Fibroblast of skin of scalp (primary cell): ENCODE measurements around the gene RHD.
"Not testable (repeated sequence)": the region's sequence is repeated elsewhere in the genome, so short reads cannot be mapped to it uniquely, and the experiment has no call there.

Experiments
- DNase-seq: peaks from one replicate; pipeline ENCODE4 v3.0.0-alpha.2; 2013

RHD gene

DNA sequence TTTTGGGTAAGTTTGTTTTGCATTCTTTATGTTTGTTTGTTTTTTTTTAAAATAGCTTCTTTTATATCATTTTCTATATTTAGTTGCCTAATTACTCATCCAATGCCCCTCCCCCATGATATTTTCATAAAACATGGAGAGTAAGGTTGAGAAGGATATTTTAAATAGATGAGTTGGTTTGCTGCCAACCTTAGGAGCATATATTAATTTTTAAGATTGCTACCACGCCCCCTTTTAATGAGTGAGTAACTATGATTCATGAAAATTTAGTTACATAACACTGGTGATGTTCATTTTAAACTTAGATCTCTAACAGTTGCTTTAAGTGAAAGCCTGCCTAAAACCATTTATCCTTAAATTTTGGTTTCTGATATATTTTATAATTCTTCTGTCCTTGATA is 84.5 kb downstream of the RHD start:
- DNase-seq, result peak; percentile 54

DNA sequence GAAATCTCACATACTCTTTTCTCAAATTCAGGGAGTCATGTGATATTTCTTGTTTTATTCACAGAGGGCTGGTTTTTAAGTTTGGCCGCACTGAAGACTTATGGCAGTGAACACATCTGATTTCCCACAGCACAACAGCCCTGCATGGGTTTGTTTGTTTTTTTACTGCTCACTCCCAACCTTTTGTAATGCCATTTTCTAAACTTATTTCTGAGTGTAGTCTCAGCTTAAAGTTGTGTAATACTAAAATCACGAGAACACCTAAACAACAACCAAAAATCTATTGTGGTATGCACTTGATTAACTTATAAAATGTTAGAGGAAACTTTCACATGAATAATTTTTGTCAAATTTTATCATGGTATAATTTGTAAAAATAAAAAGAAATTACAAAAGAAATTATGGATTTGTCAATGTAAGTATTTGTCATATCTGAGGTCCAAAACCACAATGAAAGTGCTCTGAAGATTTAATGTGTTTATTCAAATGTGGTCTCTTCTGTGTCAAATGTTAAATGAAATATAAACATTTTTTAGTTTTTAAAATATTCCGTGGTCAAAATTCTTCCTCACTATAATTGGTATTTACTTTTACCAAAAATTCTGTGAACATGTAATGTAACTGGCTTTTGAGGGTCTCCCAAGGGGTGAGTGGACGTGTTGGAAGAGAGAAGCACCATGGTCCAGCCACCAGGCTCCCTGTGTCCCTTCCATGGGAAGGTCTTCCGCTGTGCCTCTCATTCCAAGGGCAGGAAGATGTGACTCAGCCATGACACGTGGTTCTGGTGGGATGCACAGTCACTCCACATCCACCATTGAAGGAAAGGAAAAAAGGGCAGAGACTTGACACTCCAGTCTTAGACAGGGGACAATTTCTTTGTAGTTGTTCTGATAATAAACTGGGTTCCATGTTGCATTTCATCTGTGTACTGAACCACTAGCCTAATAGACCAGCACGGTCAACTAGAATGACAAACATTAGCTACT is 88.6 kb downstream of the RHD start:
- DNase-seq, result peak; percentile 91

DNA sequence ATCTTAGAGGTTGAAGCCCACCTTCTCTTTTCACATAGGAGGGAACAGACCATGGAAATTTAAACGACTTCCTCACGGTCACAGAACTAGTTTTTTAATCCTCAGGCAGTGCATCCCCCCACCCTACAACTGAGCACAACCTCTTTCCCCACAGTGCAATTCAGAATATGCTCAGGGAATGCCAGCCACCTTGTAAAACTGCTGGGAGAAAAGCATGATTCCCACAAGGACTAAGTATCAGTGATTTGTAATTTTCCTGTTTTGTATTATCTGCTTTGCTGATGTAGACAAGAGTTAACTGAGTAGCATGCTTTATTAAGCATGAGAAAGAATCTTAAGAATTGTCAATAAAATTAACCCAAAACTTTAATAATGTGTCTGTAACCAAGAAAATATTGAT is 89.6 kb downstream of the RHD start:
- peak; percentile 14 for DNase-seq

DNA sequence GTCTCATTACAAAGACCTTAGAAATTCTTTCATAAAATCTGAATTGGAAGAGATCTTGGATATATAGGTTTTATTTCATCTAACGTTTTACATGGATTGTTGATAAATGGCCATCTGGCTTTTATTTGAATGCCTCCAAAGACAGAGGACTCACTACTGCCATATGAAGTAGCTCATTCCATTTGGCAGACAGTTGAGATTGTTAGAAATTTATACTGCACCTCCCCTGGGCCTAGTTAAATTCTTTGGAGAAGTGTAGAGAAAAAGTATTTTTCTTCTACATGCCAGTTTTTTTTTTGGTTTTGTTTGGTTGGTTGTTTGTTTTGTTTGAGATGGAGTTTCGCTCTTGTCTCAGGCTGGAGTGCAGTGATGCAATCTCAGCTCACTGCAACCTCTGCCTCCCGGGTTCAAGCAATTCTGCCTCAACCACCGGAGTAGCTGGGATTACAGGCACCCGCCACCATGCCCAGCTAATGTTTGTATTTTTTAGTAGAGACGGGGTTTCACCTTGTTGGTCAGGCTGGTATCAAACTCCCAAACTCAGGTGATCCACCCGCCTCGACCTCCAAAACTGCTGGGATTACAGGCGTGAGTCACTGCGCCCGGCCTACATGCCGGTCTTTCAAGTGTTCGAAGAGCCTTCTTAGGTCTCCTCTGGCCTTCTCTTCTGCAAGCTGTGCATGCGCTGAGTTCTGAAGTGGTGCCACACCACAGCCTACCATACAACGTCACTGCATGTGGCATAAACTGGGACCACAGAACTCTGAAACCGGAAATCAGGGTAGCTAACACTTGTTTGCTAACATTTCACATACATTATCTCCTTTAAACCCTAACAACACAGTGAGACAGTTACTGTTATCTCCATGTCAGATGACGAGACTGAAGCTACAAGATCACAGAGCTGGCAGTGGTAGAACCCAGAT is 90.6 kb downstream of the RHD start:
- not testable (repeated sequence) for DNase-seq

DNA sequence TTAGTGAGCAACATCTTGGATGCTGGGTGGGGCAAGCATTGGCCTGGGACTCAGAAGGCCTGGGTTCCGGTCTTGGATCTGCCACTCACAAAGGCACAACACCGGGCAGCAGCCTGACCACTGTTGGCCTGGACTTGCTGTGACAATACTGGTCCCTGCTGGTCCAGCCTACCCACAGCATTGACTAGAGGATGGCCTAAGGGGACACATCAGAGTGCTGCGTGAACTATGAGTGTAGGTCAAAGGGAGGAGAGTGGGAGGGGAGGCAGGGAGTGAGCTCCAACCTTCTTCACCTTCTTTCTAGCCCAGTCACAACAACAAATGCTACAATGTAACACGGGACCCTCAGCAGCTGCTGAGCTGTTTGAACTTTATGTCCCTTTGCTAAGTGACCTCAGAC is 96.9 kb downstream of the RHD start:
- no peak for DNase-seq

DNA sequence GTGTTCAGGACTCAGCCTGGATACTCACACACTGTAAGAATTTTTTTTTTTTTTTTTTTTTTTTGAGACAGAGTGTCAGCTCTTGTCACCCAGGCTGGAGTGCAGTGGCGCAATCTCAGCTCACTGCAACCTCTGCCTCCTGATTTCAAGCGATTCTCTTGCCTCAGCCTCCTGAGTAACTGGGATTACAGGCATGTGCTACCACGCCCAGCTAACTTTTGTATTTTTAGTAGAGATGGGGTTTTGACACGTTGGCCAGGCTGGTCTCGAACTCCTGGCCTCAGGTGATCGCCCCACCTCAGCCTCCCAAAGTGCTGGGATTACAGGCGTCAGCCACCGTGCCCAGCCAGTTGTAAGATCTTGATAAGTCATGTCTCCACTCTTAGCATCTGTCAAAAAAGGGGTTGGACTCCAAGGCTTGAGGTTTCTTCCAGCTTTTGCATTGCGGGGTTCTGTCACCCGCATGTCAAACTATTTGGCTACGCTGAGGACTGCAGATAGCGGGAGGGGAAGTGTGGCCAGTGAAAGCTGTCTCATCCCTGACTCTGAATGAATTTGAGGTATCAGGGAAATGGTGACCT is 97.5 kb downstream of the RHD start:
- DNase-seq, result not testable (repeated sequence)

DNA sequence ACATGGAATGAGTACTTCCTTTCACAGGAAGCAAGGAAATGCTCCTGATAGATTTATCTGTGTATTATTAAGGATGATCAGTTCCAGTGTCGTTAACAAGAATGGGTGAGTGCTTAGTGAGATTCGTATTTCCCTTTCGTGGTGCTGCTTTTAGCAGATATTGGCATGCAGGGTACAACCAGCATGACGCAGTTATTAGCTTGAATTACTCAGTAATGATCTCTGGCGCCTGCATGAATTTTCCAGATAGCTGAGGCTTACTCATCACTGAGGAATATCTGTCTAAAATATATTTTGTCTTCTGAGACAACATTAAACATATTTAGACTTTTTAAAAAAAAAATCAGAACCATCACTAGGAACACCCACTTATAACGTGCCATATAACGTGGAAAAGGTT is 99.4 kb downstream of the RHD start:
- DNase-seq, result peak; percentile 92

DNA sequence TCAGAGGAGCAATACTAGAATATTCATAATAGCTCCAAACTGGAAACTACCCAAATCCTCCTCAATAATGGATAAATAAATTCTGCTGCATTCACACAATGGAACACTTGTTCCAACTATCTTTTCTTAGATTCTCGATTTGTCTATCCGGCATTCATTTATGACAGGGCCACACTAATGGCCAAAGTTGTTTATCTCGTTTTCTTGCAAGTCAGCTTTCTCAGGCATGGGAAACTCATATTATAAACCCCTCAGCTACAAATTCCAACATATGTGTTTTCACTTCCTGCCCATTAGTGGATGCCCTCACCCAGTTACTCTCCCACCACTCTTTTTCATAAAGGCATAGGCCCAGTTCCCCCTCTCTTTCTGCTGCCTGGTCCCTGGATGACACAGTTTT is 106.1 kb downstream of the RHD start:
- DNase-seq, result not testable (repeated sequence)
